AG04450 (cell line): ENCODE data around the gene DGKG. TPM values are rescaled to one million over a fixed set of nuclear protein-coding genes. Genes with fewer than 3 reads are reported as not detected.

Experiments used
- CTCF ChIA-PET: fragments of 300-600, 350-600 bp; formaldehyde crosslinking; extraction: SDS; loops from one replicate; lab custom pipeline; 2022; ENCODE audit warnings: antibody characterized with exemption, inconsistent platforms; lab: Charles Lee
- POLR2A ChIA-PET: fragments of 350-600 bp; formaldehyde crosslinking; extraction: SDS; loops from one replicate; lab custom pipeline; 2021; ENCODE audit warnings: antibody characterized with exemption, inconsistent platforms; lab: Yijun Ruan, JAX
- DNase-seq: peaks from one replicate; pipeline ENCODE4 v3.0.0-alpha.2; 2011; ENCODE audit warnings: low read depth, low spot score
- H3K27ac ChIP-seq: one replicate; pipeline ENCODE4 v1.5.1; 2012; ENCODE audit warnings: low read depth, low read length, control low read depth
- H3K27me3 ChIP-seq: one replicate; pipeline ENCODE4 v1.6.0; 2012; ENCODE audit warnings: low read length; ENCODE audit not compliant: control insufficient read depth, insufficient read depth
- H3K4me3 ChIP-seq: 2 replicates; pipeline ENCODE4 v1.5.1; 2011; ENCODE audit warnings: mild to moderate bottlenecking, low read depth, low read length, control low read depth
- H3K9me3 ChIP-seq: 2 replicates; pipeline ENCODE4 v1.5.1; 2012; ENCODE audit warnings: low read length; ENCODE audit not compliant: control insufficient read depth, insufficient read depth
- CTCF ChIP-seq: IDR thresholded peaks from 2 replicates; pipeline ENCODE4 v1.5.1; 2011; ENCODE audit warnings: low read depth, low read length, control low read depth, inconsistent platforms
- polyA plus RNA-seq: library from polyadenylated mRNA; depleted of rRNA; stranded (reverse); fragments of >200 nt; gene quantifications from 2 replicates; pipeline ENCODE4 v1.2.3, GENCODE V29; 2011

DGKG gene
- polyA plus RNA-seq, 1 experiment, result 5.1 TPM

GRCh38 chr3:186187401-186188275 lies 174.4 kb downstream of the DGKG start:
- CTCF ChIA-PET, result no interaction called here
- H3K9me3 ChIP-seq, result no peaks in the 10 kb centered on the region
- no peak overlapping the region for H3K4me3 ChIP-seq
- POLR2A ChIA-PET, result no interaction called here
- no peak for DNase-seq
- H3K27me3 ChIP-seq, result peaks cover 13% of the 10 kb centered on the region
- no peak for TF ChIP-seq CTCF
- no peak overlapping the region for H3K27ac ChIP-seq

- CTCF ChIA-PET, result no interaction called here
- Histone ChIP-seq H3K9me3 (no peaks in the 10 kb centered on the region), H3K27ac (no peak overlapping the region), H3K27me3 (peaks cover 8% of the 10 kb centered on the region), H3K4me3 (no peak overlapping the region)
- POLR2A ChIA-PET, result no interaction called here
- no peak for DNase-seq
- no peak for TF ChIP-seq CTCF
Observed at GRCh38 chr3:186185194-186185787, 176.7 kb downstream of the DGKG start.

GRCh38 chr3:186184021-186184420 lies 178.0 kb downstream of the DGKG start:
- ChIA-PET CTCF (interaction anchor here (1.0 kb wide), 1 partner anchor 19 kb away, joined by 3 read pairs; no protein-coding TSS in a partner anchor), POLR2A (no interaction called here)
- TF ChIP-seq CTCF, result no peak
- Histone ChIP-seq H3K27ac (no peak overlapping the region), H3K9me3 (no peaks in the 10 kb centered on the region), H3K4me3 (no peak overlapping the region), H3K27me3 (peaks cover 5% of the 10 kb centered on the region)
- no peak for DNase-seq

- DNase-seq, result no peak
- no peak for TF ChIP-seq CTCF
- H3K27ac ChIP-seq, result no peak overlapping the region
- ChIA-PET CTCF (interaction anchor here (0.7 kb wide), 1 partner anchor 200 kb away, joined by 3 read pairs; no protein-coding TSS in a partner anchor), POLR2A (no interaction called here)
- no peaks in the 10 kb centered on the region for H3K9me3 ChIP-seq
- peaks cover 5% of the 10 kb centered on the region for H3K27me3 ChIP-seq
- H3K4me3 ChIP-seq, result no peak overlapping the region
Observed at GRCh38 chr3:186182850-186183249, 179.2 kb downstream of the DGKG start.

- no peak for DNase-seq
- Histone ChIP-seq H3K27ac (no peak overlapping the region), H3K9me3 (no peaks in the 10 kb centered on the region), H3K4me3 (no peak overlapping the region), H3K27me3 (peaks cover 6% of the 10 kb centered on the region)
- CTCF ChIA-PET, result no interaction called here
- TF ChIP-seq CTCF, result no peak
- POLR2A ChIA-PET, result no interaction called here
Observed at GRCh38 chr3:186181901-186182300, 180.1 kb downstream of the DGKG start.
